Astrocyte of the spinal cord (primary cell): Measurements from ENCODE around the gene TACC2.

Experiments
- DNase-seq: peaks from one replicate; pipeline ENCODE4 v3.0.0; 2011; ENCODE audit warnings: low read depth, low spot score
- H3K4me3 ChIP-seq: 2 replicates; pipeline ENCODE4 v1.5.1; 2011; ENCODE audit warnings: low read depth, mild to moderate bottlenecking, low read length, moderate library complexity
- in situ Hi-C: cut with HindIII; loops from 2 replicates; pipeline ENCODE4 v1.10.0; 2017; ENCODE audit warnings: low sequenced_read_pairs
- TF ChIP-seq, protein P1 (sequence below): IDR thresholded peaks from 2 replicates; pipeline ENCODE4 v1.5.1; 2012; ENCODE audit warnings: low read depth, mild to moderate bottlenecking, low read length, inconsistent platforms

Gene TACC2

GRCh38 chr10:122299423-122300075 is 310.6 kb downstream of the TACC2 start:
- in situ Hi-C loops: no loop called here
- no peak overlapping the region for H3K4me3 ChIP-seq
- TF ChIP-seq, protein P1, sequence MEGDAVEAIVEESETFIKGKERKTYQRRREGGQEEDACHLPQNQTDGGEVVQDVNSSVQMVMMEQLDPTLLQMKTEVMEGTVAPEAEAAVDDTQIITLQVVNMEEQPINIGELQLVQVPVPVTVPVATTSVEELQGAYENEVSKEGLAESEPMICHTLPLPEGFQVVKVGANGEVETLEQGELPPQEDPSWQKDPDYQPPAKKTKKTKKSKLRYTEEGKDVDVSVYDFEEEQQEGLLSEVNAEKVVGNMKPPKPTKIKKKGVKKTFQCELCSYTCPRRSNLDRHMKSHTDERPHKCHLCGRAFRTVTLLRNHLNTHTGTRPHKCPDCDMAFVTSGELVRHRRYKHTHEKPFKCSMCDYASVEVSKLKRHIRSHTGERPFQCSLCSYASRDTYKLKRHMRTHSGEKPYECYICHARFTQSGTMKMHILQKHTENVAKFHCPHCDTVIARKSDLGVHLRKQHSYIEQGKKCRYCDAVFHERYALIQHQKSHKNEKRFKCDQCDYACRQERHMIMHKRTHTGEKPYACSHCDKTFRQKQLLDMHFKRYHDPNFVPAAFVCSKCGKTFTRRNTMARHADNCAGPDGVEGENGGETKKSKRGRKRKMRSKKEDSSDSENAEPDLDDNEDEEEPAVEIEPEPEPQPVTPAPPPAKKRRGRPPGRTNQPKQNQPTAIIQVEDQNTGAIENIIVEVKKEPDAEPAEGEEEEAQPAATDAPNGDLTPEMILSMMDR: no peak
- no peak for DNase-seq

DNA sequence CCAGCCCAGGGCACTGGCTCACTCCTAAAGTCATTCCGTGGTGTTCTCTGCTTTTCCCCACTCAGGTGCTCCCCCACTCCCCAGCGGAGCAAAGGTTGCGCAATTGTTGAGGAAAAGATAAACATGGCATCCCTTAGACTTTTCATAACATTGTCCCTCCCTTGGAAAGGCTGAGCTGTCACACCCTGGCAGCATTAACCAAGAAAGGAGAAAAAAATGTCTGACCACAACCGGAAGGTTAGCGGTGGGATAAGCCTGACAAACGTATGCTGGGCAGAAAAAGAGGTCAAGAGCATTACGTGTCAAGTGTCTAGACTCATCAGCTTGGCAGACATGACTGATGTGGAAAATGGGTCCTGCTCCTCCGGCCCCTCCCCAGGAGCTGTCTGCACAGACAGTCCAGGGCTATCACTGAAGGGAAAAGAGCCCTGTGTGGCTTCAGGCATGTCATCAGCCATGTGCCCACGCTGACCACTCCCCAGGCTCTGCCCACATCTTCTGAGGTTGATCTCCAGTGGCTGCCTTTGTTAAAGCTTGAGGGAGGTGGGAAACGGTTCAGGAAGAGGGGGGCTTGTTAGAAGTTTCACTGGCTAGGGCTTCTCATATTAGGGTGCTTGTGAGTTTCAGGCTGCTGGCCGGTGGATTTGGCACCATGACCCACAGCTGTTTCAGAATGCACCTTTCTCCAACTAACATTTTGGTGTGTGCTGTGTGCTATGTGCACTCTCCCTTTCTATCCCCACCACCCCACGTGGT is 312.3 kb downstream of the TACC2 start:
- no peak overlapping the region for H3K4me3 ChIP-seq
- peak; percentile 81 for DNase-seq
- TF ChIP-seq, protein P1: no peak
- in situ Hi-C loops: no loop called here

DNA sequence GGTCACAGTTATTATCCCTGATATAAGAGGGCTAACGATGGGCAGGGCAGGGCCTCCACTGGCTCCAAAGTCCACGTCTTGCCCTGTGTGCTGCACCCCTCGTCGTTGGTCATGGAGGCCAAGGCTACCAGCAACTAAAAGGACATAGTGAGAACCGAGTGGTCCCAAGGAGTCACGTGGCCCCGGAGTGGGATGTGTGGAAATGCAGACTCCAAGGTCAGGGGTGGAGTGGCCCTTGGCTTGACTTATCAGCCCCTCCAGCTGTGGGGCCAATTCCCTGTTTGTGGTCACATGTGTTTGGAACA is 312.8 kb downstream of the TACC2 start:
- TF ChIP-seq, protein P1: no peak
- in situ Hi-C loops: no loop called here
- no peak for DNase-seq
- H3K4me3 ChIP-seq: no peak overlapping the region

GRCh38 chr10:122302315-122302714 is 313.4 kb downstream of the TACC2 start:
- in situ Hi-C loops: no loop called here
- TF ChIP-seq, protein P1: no peak
- DNase-seq: no peak
- H3K4me3 ChIP-seq: no peak overlapping the region

DNA sequence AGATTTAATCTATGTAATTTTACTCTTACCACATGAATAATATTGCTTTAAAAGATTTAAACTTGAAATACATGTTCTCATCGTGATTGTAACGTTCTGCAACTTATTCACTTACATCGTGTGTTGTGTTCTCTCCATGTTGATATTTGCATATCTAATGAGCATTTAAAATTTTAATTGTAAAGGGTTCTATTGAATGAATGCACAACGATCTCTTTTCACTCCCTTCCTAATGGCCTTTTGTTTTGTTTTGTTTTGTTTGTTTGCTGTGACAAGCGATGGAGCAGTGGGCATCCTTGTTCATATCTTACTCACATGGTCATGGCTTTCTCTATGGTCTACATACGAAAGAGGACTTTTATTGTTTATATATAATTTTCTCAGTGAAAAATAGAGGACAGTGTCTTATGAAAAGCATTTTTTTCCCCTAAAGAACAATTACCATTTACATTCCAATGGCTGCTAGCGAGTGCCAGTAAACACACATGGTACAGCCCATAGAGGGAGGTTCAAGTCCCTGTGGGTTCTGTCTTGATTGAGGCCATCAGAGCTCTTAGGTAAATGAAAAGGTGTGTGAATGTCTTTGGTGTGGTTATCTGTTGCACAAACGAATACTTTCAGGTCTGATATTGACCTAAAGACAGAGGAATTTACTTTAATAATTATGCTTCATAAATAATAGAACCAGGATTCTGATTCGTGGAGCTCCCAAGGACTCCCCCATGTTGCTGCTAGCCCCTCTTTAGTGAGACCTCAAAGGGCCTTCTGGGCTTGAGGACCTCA is 314.5 kb downstream of the TACC2 start:
- TF ChIP-seq, protein P1: no peak
- no peak overlapping the region for H3K4me3 ChIP-seq
- DNase-seq: no peak
- in situ Hi-C loops: no loop called here
